Measurements from ENCODE around the gene CSTPP1. TPM values are rescaled to one million over a fixed set of nuclear protein-coding genes. Genes with fewer than 3 reads are reported as not detected.

CSTPP1 gene
- total and polyA plus RNA-seq, 2 donors (not counting 1 experiment from before 2014, with no cell fraction given), result 11.5 to 29.0 TPM

DNA sequence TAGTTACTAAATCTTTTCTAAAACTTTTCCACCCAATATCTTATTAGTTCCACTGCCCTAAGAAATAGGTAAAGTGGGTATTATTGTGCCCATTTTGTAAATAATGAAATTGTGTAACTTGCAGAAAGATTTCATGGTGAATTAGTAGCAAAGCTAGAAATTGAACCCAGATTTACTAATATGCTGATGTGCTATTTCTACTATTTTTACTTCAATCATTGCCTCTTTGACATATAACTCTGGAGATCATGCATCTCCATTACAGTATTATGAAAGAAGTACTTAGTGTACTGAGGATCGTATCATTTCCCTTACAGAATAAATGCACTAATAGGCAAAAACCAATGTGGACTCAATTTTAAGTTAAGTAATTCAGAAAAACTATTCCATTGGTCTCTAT, 119.0 kb downstream of the CSTPP1 start:
- H3K27me3 ChIP-seq (replicated peaks in 1 of 4; ENCODE audit: control extremely low read depth in 1 of 4, control insufficient read depth in 3 of 4, insufficient read depth in 4 of 4, low read length in 3 of 4), result no peaks in the 10 kb centered on the region
- H4K20me1 ChIP-seq (ENCODE audit: control insufficient read depth, insufficient read depth, low read length, poor library complexity, severe bottlenecking), result no peaks in the 10 kb centered on the region
- no peak overlapping the region for H3K27ac ChIP-seq (ENCODE audit: low read length in 2 of 2)
- no peaks in the 10 kb centered on the region for H3K4me1 ChIP-seq (ENCODE audit: control insufficient read depth in 2 of 2, insufficient read depth in 2 of 2, low read length in 2 of 2)
- POLR2A ChIA-PET, result no interaction called here
- ATAC-seq (ENCODE audit: low read depth) (no peak), DNase-seq (no peak)
- H3K4me1 Mint-ChIP-seq, result no peaks in the 10 kb centered on the region
- H3K27ac Mint-ChIP-seq, result no peak overlapping the region
- no peak overlapping the region for H3K9ac ChIP-seq (ENCODE audit: low read length)
- peaks cover 0 to 5% of the 10 kb centered on the region in 2 experiments for H3K36me3 ChIP-seq (replicated peaks in 1 of 2; ENCODE audit: control extremely low read depth in 1 of 2, control insufficient read depth in 1 of 2, extremely low read depth in 1 of 2, insufficient read depth in 2 of 2, low read length in 1 of 2)
- no peak overlapping the region for H3K4me3 Mint-ChIP-seq
- TF ChIP-seq, protein P1, sequence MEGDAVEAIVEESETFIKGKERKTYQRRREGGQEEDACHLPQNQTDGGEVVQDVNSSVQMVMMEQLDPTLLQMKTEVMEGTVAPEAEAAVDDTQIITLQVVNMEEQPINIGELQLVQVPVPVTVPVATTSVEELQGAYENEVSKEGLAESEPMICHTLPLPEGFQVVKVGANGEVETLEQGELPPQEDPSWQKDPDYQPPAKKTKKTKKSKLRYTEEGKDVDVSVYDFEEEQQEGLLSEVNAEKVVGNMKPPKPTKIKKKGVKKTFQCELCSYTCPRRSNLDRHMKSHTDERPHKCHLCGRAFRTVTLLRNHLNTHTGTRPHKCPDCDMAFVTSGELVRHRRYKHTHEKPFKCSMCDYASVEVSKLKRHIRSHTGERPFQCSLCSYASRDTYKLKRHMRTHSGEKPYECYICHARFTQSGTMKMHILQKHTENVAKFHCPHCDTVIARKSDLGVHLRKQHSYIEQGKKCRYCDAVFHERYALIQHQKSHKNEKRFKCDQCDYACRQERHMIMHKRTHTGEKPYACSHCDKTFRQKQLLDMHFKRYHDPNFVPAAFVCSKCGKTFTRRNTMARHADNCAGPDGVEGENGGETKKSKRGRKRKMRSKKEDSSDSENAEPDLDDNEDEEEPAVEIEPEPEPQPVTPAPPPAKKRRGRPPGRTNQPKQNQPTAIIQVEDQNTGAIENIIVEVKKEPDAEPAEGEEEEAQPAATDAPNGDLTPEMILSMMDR (IDR thresholded peaks at IDR 0.05), result no peak
- TF ChIP-seq EZH2 (IDR thresholded peaks at IDR 0.05; ENCODE audit: borderline replicate concordance, insufficient read depth, low read depth, low read length, poor library complexity, severe bottlenecking), result no peak
- CTCF ChIA-PET, result no interaction called here
- intact Hi-C loops (cut with micrococcal nuclease), result no loop called here
- H3K9me3 Mint-ChIP-seq (ENCODE audit: insufficient read depth), result no peaks in the 10 kb centered on the region
- no peak overlapping the region for H3K4me2 ChIP-seq (replicated peaks; ENCODE audit: low read depth, low read length, poor library complexity, severe bottlenecking)
- H2AFZ ChIP-seq (ENCODE audit: insufficient read depth, low read depth, low read length, poor library complexity, severe bottlenecking), result no peak overlapping the region
- H3K27me3 Mint-ChIP-seq, result no peaks in the 10 kb centered on the region
- no peak overlapping the region for H3K4me3 ChIP-seq (ENCODE audit: control extremely low read depth in 1 of 5, extremely low read depth in 1 of 5, insufficient read depth in 1 of 5, low read depth in 2 of 5, low read length in 4 of 5)
- no peaks in the 10 kb centered on the region for H3K79me2 ChIP-seq (ENCODE audit: control insufficient read depth, insufficient read depth, low read length)
- peaks cover 0 to 6% (median 5%) of the 10 kb centered on the region in 3 donors for H3K9me3 ChIP-seq (ENCODE audit: control extremely low read depth in 1 of 3, control insufficient read depth in 2 of 3, insufficient read depth in 1 of 3, low read length in 2 of 3)
- no CpG with 5 or more reads among the region's 1 CpG for WGBS (ENCODE audit: insufficient coverage)

DNA sequence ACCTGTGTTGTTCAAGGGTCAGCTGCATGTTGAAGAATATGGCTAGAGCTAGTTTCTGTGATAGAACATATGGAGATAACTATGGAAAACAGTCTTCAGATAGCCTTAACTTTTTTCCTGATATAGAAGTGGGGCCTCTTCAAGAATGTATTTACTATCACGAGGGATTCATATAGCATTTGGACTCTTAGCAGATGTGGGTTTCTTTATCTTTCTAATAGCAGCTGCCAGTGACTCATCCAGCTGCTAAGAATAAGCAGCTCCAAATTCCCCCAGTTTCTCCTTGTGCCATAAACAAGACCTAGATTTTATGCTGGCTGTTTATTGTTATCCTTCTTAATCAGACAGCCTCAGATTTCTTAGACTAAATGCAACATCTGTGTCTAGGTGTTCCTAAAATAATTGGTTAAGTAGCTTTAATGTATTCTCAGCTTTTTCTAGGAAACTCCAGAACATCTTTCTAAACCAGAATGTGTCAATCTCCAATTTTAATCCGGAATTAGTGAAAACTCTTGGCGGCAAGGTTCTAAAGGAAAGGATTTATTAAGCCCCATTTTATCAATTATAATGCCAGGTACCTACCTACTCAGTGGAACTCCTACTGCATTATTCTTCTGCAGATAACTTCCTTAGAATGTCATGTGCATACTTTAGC, 119.8 kb downstream of the CSTPP1 start:
- ChIA-PET POLR2A (no interaction called here), CTCF (no interaction called here)
- no peak overlapping the region for H3K4me3 Mint-ChIP-seq
- H3K4me2 ChIP-seq (replicated peaks; ENCODE audit: low read depth, low read length, poor library complexity, severe bottlenecking), result no peak overlapping the region
- H3K36me3 ChIP-seq (replicated peaks in 1 of 2; ENCODE audit: control extremely low read depth in 1 of 2, control insufficient read depth in 1 of 2, extremely low read depth in 1 of 2, insufficient read depth in 2 of 2, low read length in 1 of 2), result peaks cover 0 to 5% of the 10 kb centered on the region in 2 experiments
- H3K9ac ChIP-seq (ENCODE audit: low read length), result no peak overlapping the region
- 100% methylated on average over 2 of the region's 3 CpGs for WGBS (ENCODE audit: insufficient coverage)
- H3K4me1 ChIP-seq (ENCODE audit: control insufficient read depth in 2 of 2, insufficient read depth in 2 of 2, low read length in 2 of 2), result no peaks in the 10 kb centered on the region
- ATAC-seq (ENCODE audit: low read depth) (no peak), DNase-seq (no peak)
- H3K9me3 Mint-ChIP-seq (ENCODE audit: insufficient read depth), result no peaks in the 10 kb centered on the region
- H4K20me1 ChIP-seq (ENCODE audit: control insufficient read depth, insufficient read depth, low read length, poor library complexity, severe bottlenecking), result no peaks in the 10 kb centered on the region
- H3K27ac Mint-ChIP-seq, result no peak overlapping the region
- H3K9me3 ChIP-seq (ENCODE audit: control extremely low read depth in 1 of 3, control insufficient read depth in 2 of 3, insufficient read depth in 1 of 3, low read length in 2 of 3), result peaks cover 0 to 6% (median 5%) of the 10 kb centered on the region in 3 donors
- H3K4me1 Mint-ChIP-seq, result no peaks in the 10 kb centered on the region
- TF ChIP-seq, protein P1 (IDR thresholded peaks at IDR 0.05), result no peak
- no peak for TF ChIP-seq EZH2 (IDR thresholded peaks at IDR 0.05; ENCODE audit: borderline replicate concordance, insufficient read depth, low read depth, low read length, poor library complexity, severe bottlenecking)
- no peaks in the 10 kb centered on the region for H3K27me3 ChIP-seq (replicated peaks in 1 of 4; ENCODE audit: control extremely low read depth in 1 of 4, control insufficient read depth in 3 of 4, insufficient read depth in 4 of 4, low read length in 3 of 4)
- H3K79me2 ChIP-seq (ENCODE audit: control insufficient read depth, insufficient read depth, low read length), result no peaks in the 10 kb centered on the region
- no peaks in the 10 kb centered on the region for H3K27me3 Mint-ChIP-seq
- intact Hi-C loops (cut with micrococcal nuclease), result no loop called here
- no peak overlapping the region for H3K27ac ChIP-seq (ENCODE audit: low read length in 2 of 2)
- no peak overlapping the region for H3K4me3 ChIP-seq (ENCODE audit: control extremely low read depth in 1 of 5, extremely low read depth in 1 of 5, insufficient read depth in 1 of 5, low read depth in 2 of 5, low read length in 4 of 5)
- H2AFZ ChIP-seq (ENCODE audit: insufficient read depth, low read depth, low read length, poor library complexity, severe bottlenecking), result no peak overlapping the region
